A673 (cell line): ENCODE measurements around the gene PLEKHB1. TPM values are rescaled to one million over a fixed set of nuclear protein-coding genes. Genes with fewer than 3 reads are reported as not detected.

Experiments
- BruUV-seq: library from RNA; stranded (reverse); fragments of 400-500 nt; replicated peaks from 2 replicates; lab custom pipeline; 2021; lab: Mats Ljungman, UMichigan
- CTCF ChIA-PET: fragments of 300-600 bp; sonication (Branson Sonifier 250); formaldehyde crosslinking; loops from one replicate; lab custom pipeline; 2022; ENCODE audit warnings: antibody characterized with exemption; lab: Charles Lee
- POLR2A ChIA-PET: fragments of 300-600 bp; sonication (Branson Sonifier 250); formaldehyde crosslinking; loops from one replicate; lab custom pipeline; 2022; ENCODE audit warnings: antibody characterized with exemption; ENCODE audit not compliant: low non-redundant PET; lab: Charles Lee
- DNase-seq: peaks from one replicate; pipeline ENCODE4 v3.0.0-alpha.2; 2015; ENCODE audit warnings: low spot score
- H3K27ac ChIP-seq: fragments of 200-600 bp; sonication (generic); 2 replicates; pipeline ENCODE4 v1.5.1; 2016; ENCODE audit warnings: mixed run types, low read depth, mild to moderate bottlenecking, mixed read lengths, antibody characterized with exemption, low read length; ENCODE audit not compliant: poor library complexity, severe bottlenecking
- H3K27me3 ChIP-seq: fragments of 200-600 bp; sonication (generic); replicated peaks from 2 replicates; pipeline ENCODE4 v1.6.1; 2017; ENCODE audit warnings: mixed run types, low read depth, mild to moderate bottlenecking, mixed read lengths, antibody characterized with exemption, low read length; ENCODE audit not compliant: insufficient read depth, poor library complexity
- H3K36me3 ChIP-seq: fragments of 200-600 bp; sonication (generic); 2 replicates; pipeline ENCODE4 v1.6.1; 2016; ENCODE audit warnings: mixed run types, mild to moderate bottlenecking, mixed read lengths, antibody characterized with exemption, low read length; ENCODE audit not compliant: insufficient read depth, poor library complexity, severe bottlenecking
- H3K4me1 ChIP-seq: fragments of 200-600 bp; sonication (generic); 2 replicates; pipeline ENCODE4 v1.6.1; 2017; ENCODE audit warnings: mixed run types, mild to moderate bottlenecking, mixed read lengths, antibody characterized with exemption, low read length; ENCODE audit not compliant: insufficient read depth, poor library complexity, severe bottlenecking
- H3K4me3 ChIP-seq: fragments of 200-600 bp; sonication (generic); 2 replicates; pipeline ENCODE4 v1.5.1; 2016; ENCODE audit warnings: low read depth, mixed run types, mild to moderate bottlenecking, mixed read lengths, low read length; ENCODE audit not compliant: poor library complexity, severe bottlenecking
- H3K9me3 ChIP-seq: fragments of 200-600 bp; sonication (generic); 2 replicates; pipeline ENCODE4 v1.6.1; 2016; ENCODE audit warnings: mixed run types, low read depth, mild to moderate bottlenecking, mixed read lengths, antibody characterized with exemption, low read length; ENCODE audit not compliant: poor library complexity, severe bottlenecking
- EZH2 ChIP-seq: fragments of 200-600 bp; sonication (generic); IDR thresholded peaks from 2 replicates; pipeline ENCODE4 v1.6.1; 2017; ENCODE audit warnings: borderline replicate concordance, low read depth, mild to moderate bottlenecking, mixed read lengths, antibody characterized with exemption, low read length; ENCODE audit not compliant: poor library complexity, severe bottlenecking
- intact Hi-C: fragments of 100-400 bp; cut with micrococcal nuclease; formaldehyde crosslinking; loops from one replicate; pipeline ENCODE4 v1.10.0; 2022; ENCODE audit not compliant: unreplicated experiment
- total RNA-seq: library from RNA; stranded (reverse); gene quantifications from 2 replicates; pipeline ENCODE4 v1.2.3, GENCODE V29; 2021
- TF ChIP-seq, protein P1 (sequence below): fragments of 300-800, 200-600 bp; sonication (generic); conservative IDR thresholded peaks from 2 replicates; pipeline ENCODE4 v1.5.1; 2017; ENCODE audit warnings: low read depth, mild to moderate bottlenecking, antibody characterized with exemption, low read length, moderate library complexity, mixed read lengths

Gene PLEKHB1
- total RNA-seq, 1 experiment from 2014 or later = not detected

DNA sequence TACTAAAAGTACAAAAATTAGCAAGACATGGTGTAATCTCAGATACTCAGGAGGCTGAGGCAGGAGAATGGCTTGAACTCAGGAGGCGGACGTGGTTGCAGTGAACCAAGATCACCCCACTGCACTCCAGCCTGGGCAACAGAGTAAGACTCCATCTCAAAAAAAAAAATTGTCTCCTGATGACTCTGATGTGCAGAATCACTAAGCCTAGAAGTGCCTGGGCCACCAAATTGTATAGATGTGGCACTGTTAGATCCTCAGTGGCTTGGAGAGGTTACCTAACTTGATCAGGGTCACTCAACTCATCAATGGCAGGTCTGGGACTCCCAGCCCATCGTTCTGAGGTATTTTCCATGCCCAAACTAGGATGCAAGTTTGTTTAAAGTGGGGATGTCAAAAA lies 10.6 kb downstream of the PLEKHB1 start:
- CTCF ChIA-PET = no interaction called here
- BruUV-seq = no TSS peak
- no peaks in the 10 kb centered on the region for H3K4me1 ChIP-seq

DNA sequence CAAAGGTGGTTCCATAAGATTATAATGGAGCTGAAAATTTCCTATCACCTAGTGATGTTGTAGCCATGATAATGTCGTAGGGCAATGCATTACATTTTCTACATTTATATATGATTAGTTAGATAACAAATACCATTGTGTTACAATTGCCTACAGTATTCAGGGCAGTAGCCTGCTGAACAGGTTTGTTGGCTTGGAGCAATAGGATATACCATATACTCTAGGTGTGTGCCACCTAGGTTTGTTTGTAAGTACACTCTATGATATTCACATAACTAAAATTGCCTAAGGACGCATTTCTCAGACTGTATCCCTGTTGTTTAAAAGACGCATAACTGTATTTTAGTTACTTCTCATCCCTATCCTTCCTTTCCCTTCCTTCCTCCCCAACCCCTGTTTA lies 13.6 kb downstream of the PLEKHB1 start:
- POLR2A ChIA-PET = no interaction called here

More for the DNA sequence above, 10.6 kb downstream of the PLEKHB1 start:
- no peak overlapping the region for H3K27ac ChIP-seq
- H3K4me3 ChIP-seq = no peak overlapping the region
- intact Hi-C loops = no loop called here
- no peak for TF ChIP-seq EZH2
- TF ChIP-seq, protein P1, sequence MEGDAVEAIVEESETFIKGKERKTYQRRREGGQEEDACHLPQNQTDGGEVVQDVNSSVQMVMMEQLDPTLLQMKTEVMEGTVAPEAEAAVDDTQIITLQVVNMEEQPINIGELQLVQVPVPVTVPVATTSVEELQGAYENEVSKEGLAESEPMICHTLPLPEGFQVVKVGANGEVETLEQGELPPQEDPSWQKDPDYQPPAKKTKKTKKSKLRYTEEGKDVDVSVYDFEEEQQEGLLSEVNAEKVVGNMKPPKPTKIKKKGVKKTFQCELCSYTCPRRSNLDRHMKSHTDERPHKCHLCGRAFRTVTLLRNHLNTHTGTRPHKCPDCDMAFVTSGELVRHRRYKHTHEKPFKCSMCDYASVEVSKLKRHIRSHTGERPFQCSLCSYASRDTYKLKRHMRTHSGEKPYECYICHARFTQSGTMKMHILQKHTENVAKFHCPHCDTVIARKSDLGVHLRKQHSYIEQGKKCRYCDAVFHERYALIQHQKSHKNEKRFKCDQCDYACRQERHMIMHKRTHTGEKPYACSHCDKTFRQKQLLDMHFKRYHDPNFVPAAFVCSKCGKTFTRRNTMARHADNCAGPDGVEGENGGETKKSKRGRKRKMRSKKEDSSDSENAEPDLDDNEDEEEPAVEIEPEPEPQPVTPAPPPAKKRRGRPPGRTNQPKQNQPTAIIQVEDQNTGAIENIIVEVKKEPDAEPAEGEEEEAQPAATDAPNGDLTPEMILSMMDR = no peak
- POLR2A ChIA-PET = no interaction called here
- no peaks in the 10 kb centered on the region for H3K36me3 ChIP-seq
- DNase-seq = no peak
- no peaks in the 10 kb centered on the region for H3K27me3 ChIP-seq
- no peaks in the 10 kb centered on the region for H3K9me3 ChIP-seq

DNA sequence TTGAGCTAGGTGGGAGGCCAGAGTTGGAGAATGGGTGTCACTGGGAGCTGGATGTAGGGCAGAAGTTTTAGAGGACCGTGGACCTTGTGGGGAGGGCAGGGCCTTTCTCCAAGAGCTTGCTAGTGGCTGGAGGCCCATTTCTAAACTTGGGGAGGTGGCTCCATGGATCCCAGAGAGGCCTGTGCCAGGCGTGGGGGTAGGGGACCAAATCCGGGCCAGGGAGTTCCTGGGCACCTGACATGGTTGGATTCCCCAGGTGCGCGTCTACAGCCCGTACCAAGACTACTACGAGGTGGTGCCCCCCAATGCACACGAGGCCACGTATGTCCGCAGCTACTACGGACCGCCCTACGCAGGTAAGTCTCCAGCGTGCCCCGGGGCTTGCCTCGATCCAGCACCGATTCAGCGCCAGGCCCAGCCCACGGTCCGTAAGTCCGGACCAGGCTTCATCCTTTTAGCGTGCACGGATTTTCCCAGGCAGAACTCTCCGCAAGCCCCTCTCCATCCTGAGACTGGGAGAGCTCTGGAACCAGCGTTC lies 14.2 kb downstream of the PLEKHB1 start:
- peak overlapping the region; percentile 42 for H3K4me3 ChIP-seq
- BruUV-seq = no TSS peak
- POLR2A ChIA-PET = no interaction called here

More for the DNA sequence above, 13.6 kb downstream of the PLEKHB1 start:
- BruUV-seq = no TSS peak
- no peak overlapping the region for H3K4me3 ChIP-seq
- CTCF ChIA-PET = interaction anchor here (0.7 to 4.3 kb wide), 5 partner anchors 14 to 447 kb away, joined by 3 to 28 read pairs (median 10); no protein-coding TSS in a partner anchor
- no peaks in the 10 kb centered on the region for H3K4me1 ChIP-seq
- TF ChIP-seq, protein P1 = no peak
- TF ChIP-seq EZH2 = no peak
- no peaks in the 10 kb centered on the region for H3K36me3 ChIP-seq
- no peaks in the 10 kb centered on the region for H3K27me3 ChIP-seq
- DNase-seq = no peak
- no peaks in the 10 kb centered on the region for H3K9me3 ChIP-seq
- intact Hi-C loops = loop anchor here (2.0 to 10.0 kb wide), 3 partner anchors 181 to 275 kb away; no protein-coding TSS in a partner anchor
- no peak overlapping the region for H3K27ac ChIP-seq

More for the DNA sequence above, 14.2 kb downstream of the PLEKHB1 start:
- Histone ChIP-seq H3K4me1 (no peaks in the 10 kb centered on the region), H3K36me3 (no peaks in the 10 kb centered on the region), H3K27ac (no peak overlapping the region), H3K9me3 (no peaks in the 10 kb centered on the region), H3K27me3 (no peaks in the 10 kb centered on the region)
- DNase-seq = no peak
- CTCF ChIA-PET = interaction anchor here (0.5 to 4.3 kb wide), 11 partner anchors 15 to 446 kb away, joined by 3 to 28 read pairs (median 5); no protein-coding TSS in a partner anchor
- intact Hi-C loops = loop anchor here (1.0 to 10.0 kb wide), 5 partner anchors 35 to 308 kb away; no protein-coding TSS in a partner anchor
- no peak for TF ChIP-seq EZH2
- TF ChIP-seq, protein P1 = no peak
